ENCODE results near the gene PKNOX2.

GRCh38 chr11:125351033-125351867 is 186.7 kb downstream of the PKNOX2 start:
- TF ChIP-seq, protein P1, sequence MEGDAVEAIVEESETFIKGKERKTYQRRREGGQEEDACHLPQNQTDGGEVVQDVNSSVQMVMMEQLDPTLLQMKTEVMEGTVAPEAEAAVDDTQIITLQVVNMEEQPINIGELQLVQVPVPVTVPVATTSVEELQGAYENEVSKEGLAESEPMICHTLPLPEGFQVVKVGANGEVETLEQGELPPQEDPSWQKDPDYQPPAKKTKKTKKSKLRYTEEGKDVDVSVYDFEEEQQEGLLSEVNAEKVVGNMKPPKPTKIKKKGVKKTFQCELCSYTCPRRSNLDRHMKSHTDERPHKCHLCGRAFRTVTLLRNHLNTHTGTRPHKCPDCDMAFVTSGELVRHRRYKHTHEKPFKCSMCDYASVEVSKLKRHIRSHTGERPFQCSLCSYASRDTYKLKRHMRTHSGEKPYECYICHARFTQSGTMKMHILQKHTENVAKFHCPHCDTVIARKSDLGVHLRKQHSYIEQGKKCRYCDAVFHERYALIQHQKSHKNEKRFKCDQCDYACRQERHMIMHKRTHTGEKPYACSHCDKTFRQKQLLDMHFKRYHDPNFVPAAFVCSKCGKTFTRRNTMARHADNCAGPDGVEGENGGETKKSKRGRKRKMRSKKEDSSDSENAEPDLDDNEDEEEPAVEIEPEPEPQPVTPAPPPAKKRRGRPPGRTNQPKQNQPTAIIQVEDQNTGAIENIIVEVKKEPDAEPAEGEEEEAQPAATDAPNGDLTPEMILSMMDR (IDR thresholded peaks at IDR 0.05), result no peak
- TF ChIP-seq, protein P2, sequence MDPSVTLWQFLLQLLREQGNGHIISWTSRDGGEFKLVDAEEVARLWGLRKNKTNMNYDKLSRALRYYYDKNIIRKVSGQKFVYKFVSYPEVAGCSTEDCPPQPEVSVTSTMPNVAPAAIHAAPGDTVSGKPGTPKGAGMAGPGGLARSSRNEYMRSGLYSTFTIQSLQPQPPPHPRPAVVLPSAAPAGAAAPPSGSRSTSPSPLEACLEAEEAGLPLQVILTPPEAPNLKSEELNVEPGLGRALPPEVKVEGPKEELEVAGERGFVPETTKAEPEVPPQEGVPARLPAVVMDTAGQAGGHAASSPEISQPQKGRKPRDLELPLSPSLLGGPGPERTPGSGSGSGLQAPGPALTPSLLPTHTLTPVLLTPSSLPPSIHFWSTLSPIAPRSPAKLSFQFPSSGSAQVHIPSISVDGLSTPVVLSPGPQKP (IDR thresholded peaks at IDR 0.05; ENCODE audit: low read depth, low read length), result no peak
- TF ChIP-seq MAFK (IDR thresholded peaks at IDR 0.05; ENCODE audit: partially characterized antibody) (no peak), CEBPB (IDR thresholded peaks at IDR 0.05) (no peak), SMC3 (IDR thresholded peaks at IDR 0.05) (no peak), RAD21 (conservative IDR thresholded peaks at IDR 0.05 in 1 of 2, IDR thresholded peaks at IDR 0.05 in 1 of 2) (no peak)
- TF ChIP-seq, protein P3, sequence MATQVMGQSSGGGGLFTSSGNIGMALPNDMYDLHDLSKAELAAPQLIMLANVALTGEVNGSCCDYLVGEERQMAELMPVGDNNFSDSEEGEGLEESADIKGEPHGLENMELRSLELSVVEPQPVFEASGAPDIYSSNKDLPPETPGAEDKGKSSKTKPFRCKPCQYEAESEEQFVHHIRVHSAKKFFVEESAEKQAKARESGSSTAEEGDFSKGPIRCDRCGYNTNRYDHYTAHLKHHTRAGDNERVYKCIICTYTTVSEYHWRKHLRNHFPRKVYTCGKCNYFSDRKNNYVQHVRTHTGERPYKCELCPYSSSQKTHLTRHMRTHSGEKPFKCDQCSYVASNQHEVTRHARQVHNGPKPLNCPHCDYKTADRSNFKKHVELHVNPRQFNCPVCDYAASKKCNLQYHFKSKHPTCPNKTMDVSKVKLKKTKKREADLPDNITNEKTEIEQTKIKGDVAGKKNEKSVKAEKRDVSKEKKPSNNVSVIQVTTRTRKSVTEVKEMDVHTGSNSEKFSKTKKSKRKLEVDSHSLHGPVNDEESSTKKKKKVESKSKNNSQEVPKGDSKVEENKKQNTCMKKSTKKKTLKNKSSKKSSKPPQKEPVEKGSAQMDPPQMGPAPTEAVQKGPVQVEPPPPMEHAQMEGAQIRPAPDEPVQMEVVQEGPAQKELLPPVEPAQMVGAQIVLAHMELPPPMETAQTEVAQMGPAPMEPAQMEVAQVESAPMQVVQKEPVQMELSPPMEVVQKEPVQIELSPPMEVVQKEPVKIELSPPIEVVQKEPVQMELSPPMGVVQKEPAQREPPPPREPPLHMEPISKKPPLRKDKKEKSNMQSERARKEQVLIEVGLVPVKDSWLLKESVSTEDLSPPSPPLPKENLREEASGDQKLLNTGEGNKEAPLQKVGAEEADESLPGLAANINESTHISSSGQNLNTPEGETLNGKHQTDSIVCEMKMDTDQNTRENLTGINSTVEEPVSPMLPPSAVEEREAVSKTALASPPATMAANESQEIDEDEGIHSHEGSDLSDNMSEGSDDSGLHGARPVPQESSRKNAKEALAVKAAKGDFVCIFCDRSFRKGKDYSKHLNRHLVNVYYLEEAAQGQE (IDR thresholded peaks at IDR 0.05), result no peak

Data from A549 (cell line).